ENCODE results near the gene SERINC2. TPM values are rescaled to one million over a fixed set of nuclear protein-coding genes. Genes with fewer than 3 reads are reported as not detected.

The SERINC2 gene
- total RNA-seq = 1.3 and 2.4 TPM in 2 replicates

- no peak for DNase-seq (ENCODE audit: low read depth, low spot score)
Observed at GRCh38 chr1:31412732-31413404, at the start of gene SERINC2. Gene SERINC2, plus strand, starts transcription at chr1:31413213. Its CDS starts 53 bp downstream, at chr1:31413266.

DNA sequence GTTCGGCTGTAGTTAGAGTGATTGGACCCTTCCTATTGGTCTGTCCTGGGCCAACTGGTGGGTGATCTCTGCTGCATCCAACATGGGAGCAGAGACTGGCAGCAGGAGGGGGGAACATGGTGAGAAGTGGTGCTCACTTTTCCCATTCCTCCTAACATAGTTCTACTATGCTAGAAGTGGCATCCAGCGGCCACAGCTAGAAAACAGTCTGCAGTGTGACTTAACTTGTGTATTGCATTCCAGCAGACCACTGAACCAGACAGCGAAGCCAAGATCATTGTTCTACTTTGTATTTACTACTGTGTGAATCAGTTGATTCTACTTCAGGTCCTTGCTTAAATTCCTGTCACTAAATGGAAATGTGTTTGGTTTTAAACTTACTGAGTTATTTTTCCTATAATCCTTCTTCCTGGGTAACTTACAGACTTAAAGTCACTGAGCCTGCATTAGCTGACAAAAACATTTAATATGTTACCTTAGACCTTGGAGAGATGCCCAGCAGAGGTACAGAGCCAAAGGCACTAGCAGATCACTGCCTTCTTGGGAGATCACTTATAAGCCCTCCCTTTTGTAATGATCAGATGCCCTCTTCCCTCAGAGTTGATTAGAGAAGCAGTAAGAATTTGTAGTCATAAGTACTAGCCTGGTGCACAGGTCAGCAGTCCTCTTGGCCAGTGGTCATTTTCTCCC is 48.3 kb upstream of the SERINC2 start:
- no peak for DNase-seq (ENCODE audit: low read depth, low spot score)

DNA sequence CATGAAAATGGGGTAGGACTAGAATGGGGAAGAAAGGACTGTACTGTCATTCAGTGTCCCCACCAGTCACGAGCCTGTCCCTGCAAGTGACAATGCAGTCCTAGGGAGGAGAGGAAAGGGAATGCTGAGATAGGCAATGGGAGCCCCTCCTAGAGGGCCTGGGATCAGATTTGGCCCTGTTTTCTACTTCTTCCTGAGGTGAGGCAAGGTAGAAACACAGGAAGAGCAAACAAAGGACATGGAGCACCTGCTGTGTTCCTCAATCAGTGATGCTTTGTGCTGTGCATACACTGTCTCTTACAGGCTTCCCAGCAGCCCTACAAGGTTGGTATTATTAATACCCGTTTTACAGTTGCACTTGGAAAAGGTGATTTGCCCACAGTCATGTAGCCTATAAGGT is 46.2 kb upstream of the SERINC2 start:
- no peak for DNase-seq (ENCODE audit: low read depth, low spot score)

DNA sequence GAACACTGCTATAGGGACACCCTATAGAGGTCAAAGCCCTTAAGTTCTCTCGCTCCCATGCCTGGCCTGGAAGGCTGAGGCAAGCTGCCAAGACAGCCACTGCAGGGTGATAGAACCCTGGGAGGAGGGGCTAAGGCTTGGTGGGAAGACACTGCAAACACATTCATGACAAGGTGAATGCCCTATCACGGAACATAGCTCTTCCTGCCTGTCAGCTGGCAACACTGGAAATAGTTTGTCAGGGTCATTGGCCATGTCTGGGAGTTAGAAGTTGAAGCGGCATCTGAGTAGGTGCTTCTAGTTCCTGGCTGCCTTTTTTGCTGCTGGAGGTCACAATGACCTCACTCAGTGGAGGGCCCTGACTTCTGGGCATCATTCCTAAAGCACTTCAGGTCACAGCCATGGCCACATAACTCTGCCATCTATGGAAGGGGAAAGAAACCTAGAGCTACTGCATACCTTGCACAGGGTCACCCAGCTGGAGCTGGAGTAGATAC is 44.4 kb upstream of the SERINC2 start:
- no peak for DNase-seq (ENCODE audit: low read depth, low spot score)

GRCh38 chr1:31370021-31370420 is 43.0 kb upstream of the SERINC2 start:
- no peak for DNase-seq (ENCODE audit: low read depth, low spot score)

- DNase-seq (ENCODE audit: low read depth, low spot score) = no peak
Observed at GRCh38 chr1:31370565-31370964, 42.4 kb upstream of the SERINC2 start.

DNA sequence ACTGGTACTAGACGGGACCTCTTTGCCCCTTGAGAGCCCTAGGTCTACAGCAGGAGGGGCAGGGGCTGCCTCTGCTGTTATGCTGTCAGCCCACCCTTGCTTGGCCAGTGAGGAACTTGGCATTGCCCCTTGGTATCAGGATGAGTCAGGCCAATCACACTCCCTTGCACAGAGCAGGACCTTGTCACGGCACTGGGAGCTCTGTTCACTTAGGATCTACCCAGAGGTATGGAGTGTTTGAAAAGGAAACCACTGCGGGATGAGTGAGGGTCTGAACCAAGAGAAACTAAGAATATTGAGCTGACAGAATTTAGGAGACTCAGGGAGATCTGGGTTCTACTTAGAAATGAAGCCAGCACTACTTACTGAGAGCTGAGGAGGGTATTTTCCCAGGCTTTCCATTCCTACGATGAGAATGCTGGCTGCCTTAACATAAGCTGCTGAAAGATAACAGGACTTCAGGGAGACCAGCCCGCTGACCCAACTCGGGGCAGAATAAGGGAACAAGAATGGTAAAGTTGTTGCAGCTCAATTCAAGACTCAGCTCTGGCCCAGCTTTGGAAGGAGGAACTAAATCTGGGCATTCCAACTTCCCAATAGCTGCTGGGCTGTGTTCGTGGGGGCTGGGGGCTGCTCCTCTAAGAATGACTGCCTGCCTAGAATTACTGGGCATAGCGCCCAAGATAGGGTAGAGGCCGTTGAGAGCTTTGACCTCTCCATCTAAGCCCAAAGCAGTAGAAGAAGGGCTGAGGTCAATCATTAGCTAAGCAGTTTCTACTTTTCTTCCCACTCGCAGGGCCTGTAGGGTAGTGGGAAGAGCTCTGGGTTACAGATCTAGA is 41.7 kb upstream of the SERINC2 start:
- DNase-seq (ENCODE audit: low read depth, low spot score) = no peak

DNA sequence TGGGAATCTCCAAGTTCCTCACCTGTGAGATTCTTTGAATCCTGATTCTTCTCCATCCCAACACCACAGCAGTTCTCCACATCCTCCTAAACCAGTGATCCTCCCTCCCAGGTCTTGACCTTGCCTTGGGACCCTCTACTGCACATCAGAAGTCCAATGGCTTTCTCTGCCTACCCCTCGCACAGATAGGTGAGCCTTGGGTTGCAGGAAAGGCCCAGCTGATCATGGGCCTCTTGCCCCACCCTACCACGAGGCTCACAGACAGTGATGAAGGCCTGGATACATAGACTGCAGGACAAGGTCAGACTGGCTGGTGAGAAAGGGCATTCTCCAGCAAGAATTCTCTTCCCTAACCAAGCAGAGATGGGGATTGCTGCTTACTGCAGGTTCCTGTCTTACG is 41.0 kb upstream of the SERINC2 start:
- no peak for DNase-seq (ENCODE audit: low read depth, low spot score)

DNA sequence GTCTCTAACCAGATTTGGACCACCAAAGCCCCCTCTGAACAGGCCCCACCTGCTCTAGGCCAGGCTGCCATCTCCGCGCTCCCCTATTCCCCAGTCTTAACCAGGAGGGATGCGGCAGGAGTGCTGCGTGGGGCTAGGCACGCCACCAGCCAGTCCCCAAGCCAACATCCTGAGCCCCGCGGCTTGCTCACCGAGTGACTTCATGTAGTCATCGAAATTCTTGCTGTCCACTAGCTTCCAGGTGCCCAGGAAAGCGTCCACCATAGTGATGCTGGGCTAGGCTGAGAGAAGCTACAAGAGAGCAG is 40.3 kb upstream of the SERINC2 start:
- DNase-seq (ENCODE audit: low read depth, low spot score) = no peak

GRCh38 chr1:31373056-31373896 is 39.7 kb upstream of the SERINC2 start, which contains the start of gene FABP3:
Gene FABP3, minus strand, starts transcription at chr1:31373076. Its CDS starts 62 bp downstream, at chr1:31373014.
- no peak for DNase-seq (ENCODE audit: low read depth, low spot score)

- DNase-seq (ENCODE audit: low read depth, low spot score) = no peak
Observed at GRCh38 chr1:31373897-31374486, 39.0 kb upstream of the SERINC2 start.

DNA sequence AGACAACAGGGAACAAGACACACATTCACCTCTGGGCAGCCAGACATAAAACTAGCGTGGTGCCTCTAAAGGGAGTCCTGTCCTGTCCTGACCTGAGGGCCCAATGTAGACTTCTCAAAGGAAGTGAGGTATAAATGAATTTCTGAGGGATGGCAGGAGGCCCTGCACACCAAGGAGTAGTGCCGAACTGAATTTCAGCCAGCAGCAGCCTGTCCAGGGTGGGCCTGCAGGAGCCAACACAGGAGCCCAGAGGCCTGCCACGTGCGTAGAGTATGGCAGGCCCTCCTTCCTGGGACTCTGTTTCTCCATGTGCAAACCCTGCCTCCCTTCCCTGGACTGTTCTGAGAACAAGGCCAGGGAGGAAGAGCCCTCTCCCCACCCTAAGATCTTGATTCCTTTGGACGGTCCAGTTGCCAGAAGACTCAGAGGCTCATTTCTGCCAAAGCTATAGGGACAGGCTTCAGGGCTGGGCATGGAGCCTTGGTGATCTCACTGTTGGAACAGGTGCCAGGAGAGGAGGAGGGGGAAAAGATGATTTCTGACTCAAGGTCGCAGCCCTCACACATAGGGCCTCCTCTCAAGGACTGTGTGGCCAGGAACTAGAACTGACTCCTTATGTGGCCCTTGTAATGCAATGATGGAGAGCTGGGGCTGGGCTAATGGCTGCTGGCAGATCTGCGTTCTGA is 38.4 kb upstream of the SERINC2 start:
- DNase-seq (ENCODE audit: low read depth, low spot score) = no peak

- DNase-seq (ENCODE audit: low read depth, low spot score) = peak; percentile 43
Observed at GRCh38 chr1:31376375-31377134, 36.5 kb upstream of the SERINC2 start.

DNA sequence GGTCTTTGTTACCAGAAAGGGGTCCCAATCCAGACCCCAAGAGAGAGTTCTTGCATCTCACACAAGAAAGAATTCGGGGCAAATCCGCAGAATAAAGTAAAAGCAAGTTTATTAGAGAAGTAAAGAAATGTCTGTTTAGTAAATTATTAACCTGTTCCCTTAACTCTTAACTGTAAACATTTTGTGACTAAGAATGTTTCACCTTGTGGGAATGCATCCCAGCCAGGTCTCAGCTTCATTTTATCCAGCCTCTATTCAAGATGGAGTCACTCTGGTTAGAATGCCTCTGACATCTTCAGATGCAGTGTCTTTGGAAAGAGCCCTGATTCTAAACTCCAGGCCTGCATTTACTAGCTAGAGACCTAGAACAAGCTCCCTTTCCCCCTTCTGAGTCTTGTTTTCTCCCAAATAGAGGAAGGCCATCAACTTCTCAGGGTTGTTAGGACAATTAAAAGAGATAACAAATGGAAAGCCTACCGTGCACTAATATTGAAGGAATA is 35.6 kb upstream of the SERINC2 start:
- no peak for DNase-seq (ENCODE audit: low read depth, low spot score)

GRCh38 chr1:31378001-31378400 is 35.0 kb upstream of the SERINC2 start:
- DNase-seq (ENCODE audit: low read depth, low spot score) = no peak

GRCh38 chr1:31380181-31380580 is 32.8 kb upstream of the SERINC2 start:
- DNase-seq (ENCODE audit: low read depth, low spot score) = no peak

DNA sequence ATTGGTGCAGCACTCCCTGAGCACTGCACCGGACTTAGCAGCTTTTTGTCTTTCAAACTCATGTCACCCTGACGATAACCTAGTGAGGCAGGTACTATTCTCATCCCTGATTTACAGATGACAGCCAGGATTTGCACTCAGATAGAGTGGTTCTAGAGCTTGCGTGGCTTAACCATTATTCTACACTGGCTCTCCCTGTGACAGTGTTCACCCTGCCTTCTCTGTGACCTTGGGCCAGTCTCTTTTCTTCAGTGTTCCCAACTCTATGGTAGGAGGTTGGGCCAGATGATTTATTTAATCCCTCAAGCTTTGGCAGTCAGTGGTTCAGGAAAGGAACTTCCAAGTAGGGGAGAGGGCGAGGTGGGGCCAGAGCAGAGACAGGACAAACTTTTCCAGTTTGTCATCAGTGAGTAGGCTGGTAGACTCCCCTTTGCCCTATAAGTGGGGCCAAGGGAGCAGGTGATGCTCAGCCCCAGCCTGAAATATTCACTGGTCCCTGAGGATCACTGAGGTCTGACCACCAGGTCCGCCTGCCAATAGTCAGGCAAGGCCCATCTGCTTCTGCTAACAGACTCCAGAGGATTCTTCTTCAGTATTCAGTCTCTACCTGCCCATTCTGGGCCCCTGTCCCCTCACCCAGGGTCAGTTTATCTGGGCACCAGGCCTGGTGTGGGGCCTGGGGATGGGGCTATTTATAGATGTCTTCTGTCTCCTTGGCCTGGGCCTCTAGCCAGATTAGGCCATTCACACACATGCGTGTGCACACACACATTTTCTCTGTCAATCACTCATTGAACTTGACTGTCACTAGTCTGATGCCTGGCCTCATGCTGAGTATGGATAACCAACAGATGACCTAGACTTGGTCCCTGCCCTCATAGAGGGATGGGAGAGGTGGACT is 31.4 kb upstream of the SERINC2 start:
- DNase-seq (ENCODE audit: low read depth, low spot score) = no peak

DNA sequence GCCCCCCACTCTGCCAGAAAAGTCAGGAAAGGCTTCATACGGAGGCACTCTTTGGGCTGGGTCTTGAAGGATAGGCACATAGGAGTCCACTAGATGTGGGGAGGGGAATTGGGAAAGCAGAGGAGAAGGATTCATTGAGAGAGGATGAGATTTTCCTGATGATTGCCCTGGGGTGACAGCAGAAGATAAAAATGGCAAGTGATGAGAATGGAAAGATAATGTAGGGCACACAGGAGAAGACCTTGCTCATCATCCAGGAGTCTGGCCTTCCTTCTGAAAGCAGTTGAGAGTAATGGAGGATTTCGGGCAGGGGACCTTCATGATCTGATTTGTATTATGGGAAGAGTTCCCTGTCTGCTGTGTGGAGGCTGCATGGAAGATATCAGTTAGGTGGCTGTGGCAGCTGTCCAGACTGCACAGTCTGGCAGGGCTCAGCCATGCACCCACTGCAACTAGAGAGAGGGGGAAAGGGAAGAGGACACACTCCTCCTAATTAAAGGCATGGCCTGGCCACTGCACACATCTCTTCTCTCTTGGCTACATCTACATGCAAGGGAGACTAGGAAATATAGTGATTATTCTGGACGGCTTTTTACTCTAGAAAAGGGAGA is 30.5 kb upstream of the SERINC2 start:
- DNase-seq (ENCODE audit: low read depth, low spot score) = no peak
